Spleen (tissue), 7 donors: ENCODE measurements around the gene ENKD1.

Source experiments
- POLR2A ChIP-seq, 3 donors: fragments of 450-650 bp; IDR thresholded peaks; one replicate each; pipeline ENCODE4 v1.5.1; 2017; ENCODE audit warnings: antibody characterized with exemption in 3 of 3, mild to moderate bottlenecking in 1 of 3
- POLR2AphosphoS5 ChIP-seq, 3 donors: sonication (generic); formaldehyde crosslinking; IDR thresholded peaks; one replicate each; pipeline ENCODE4 v1.5.1; 2017; ENCODE audit warnings: antibody characterized with exemption in 3 of 3
- TF ChIP-seq, protein P1 (sequence below), 11 experiments: fragments of 200-600 bp in 7 of 11; fragments of 450-650 bp in 4 of 11; sonication (generic) in 4 of 11; IDR thresholded peaks in 8 of 11; conservative IDR thresholded peaks in 3 of 11; 1 replicate in 7 of 11; 2 replicates in 4 of 11; pipeline versions ENCODE4 v1.4.0 to v1.8.0; 2016 to 2021; ENCODE audit warnings: antibody characterized with exemption in 11 of 11, inconsistent platforms in 4 of 11, mild to moderate bottlenecking in 1 of 11
- donor health status: DM: no; HTN: no; CAD: no; lungs with moderate emphysema.
- donor health status: DM: no; HTN: no; CAD: no.
- donor health status: DM: no; HTN: no; CAD: no.

DNA sequence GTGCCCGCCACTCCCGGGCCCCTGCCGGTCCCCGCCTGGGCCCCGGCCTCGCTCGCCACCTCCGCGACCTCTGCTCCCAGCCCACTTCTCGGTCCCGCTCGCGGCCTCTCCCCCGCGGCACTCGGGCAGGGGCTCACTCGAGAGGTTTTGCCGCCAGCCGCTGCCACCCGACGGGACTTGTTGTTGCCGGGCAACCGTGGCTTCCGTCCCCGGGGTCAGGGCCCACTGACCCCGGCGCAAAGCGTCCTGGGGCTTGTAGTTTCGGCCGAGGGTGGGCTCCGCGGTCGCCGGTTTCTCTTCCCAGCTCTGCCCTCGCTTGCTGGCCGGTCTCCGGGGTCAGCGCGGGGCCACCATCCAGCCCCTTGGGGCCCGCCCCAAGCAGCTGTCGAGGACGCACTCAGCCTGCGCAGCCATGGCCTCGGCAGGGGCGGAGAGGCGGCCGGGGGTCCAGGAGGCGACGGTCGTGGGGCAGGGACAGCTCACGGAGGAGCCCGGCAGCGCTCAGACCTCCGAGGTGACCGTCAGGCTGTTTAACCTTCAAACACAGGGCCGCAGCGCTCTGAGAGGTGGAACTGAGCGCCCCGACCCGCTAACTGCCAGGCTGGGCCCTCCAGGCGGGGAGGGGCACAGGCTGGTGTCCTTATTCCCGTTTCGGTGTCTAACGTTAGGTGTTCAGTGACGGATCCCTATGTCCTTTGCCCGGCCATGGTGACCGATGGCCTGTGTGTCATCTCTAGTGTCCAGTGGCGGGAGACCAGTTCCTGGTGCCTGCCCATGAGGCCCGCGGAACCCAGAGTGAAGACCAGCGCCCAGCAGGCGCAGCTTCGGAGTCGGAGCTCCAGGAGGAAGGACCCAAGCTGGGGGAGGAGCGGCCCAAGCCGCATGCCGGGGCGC lies at the start of gene ENKD1, which contains the start of gene C16orf86:
- TF ChIP-seq POLR2AphosphoS5 (IDR thresholded peaks at IDR 0.05) (peak; percentile 76 to 89 (median 83)), POLR2A (IDR thresholded peaks at IDR 0.05) (peak in 1 of 3 donors; percentile 47)
- TF ChIP-seq, protein P1, sequence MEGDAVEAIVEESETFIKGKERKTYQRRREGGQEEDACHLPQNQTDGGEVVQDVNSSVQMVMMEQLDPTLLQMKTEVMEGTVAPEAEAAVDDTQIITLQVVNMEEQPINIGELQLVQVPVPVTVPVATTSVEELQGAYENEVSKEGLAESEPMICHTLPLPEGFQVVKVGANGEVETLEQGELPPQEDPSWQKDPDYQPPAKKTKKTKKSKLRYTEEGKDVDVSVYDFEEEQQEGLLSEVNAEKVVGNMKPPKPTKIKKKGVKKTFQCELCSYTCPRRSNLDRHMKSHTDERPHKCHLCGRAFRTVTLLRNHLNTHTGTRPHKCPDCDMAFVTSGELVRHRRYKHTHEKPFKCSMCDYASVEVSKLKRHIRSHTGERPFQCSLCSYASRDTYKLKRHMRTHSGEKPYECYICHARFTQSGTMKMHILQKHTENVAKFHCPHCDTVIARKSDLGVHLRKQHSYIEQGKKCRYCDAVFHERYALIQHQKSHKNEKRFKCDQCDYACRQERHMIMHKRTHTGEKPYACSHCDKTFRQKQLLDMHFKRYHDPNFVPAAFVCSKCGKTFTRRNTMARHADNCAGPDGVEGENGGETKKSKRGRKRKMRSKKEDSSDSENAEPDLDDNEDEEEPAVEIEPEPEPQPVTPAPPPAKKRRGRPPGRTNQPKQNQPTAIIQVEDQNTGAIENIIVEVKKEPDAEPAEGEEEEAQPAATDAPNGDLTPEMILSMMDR (IDR thresholded peaks at IDR 0.05 in 8 of 11, conservative IDR thresholded peaks at IDR 0.05 in 3 of 11): peak in 1 of 11 experiments; percentile 15
